Endodermal cell (in vitro differentiated cells): ENCODE results near the gene ZC3H10. TPM values are rescaled to one million over a fixed set of nuclear protein-coding genes. Genes with fewer than 3 reads are reported as not detected.
A peak's percentile ranks its signal among the peaks of the same experiment; 100 is the strongest.

ENCODE experiments used
- DNase-seq: peaks from one replicate; pipeline ENCODE4 v3.0.0-alpha.2; 2017
- H3K27ac ChIP-seq: 2 replicates; pipeline ENCODE4 v1.5.1; 2013; ENCODE audit warnings: mild to moderate bottlenecking, low read depth, low read length, moderate library complexity
- H3K27me3 ChIP-seq: 2 replicates; pipeline ENCODE4 v1.6.1; 2013; ENCODE audit warnings: mild to moderate bottlenecking, low read length, moderate library complexity; ENCODE audit not compliant: insufficient read depth, control insufficient read depth, poor library complexity, severe bottlenecking
- H3K36me3 ChIP-seq: 2 replicates; pipeline ENCODE4 v1.7.0; 2013; ENCODE audit warnings: mild to moderate bottlenecking, low read length, moderate library complexity; ENCODE audit not compliant: control insufficient read depth, insufficient read depth
- H3K4me1 ChIP-seq: one replicate; pipeline ENCODE4 v1.7.0; 2013; ENCODE audit warnings: low read length; ENCODE audit not compliant: control insufficient read depth, insufficient read depth
- H3K4me3 ChIP-seq: 2 replicates; pipeline ENCODE4 v1.5.1; 2013; ENCODE audit warnings: mild to moderate bottlenecking, low read length, moderate library complexity
- H3K9ac ChIP-seq: 2 replicates; pipeline ENCODE4 v1.6.1; 2013; ENCODE audit warnings: mild to moderate bottlenecking, low read length, moderate library complexity; ENCODE audit not compliant: poor library complexity, severe bottlenecking; ENCODE audit errors: extremely low read depth
- H3K9me3 ChIP-seq: 2 replicates; pipeline ENCODE4 v1.6.1; 2013; ENCODE audit warnings: mild to moderate bottlenecking, low read length, moderate library complexity; ENCODE audit not compliant: control insufficient read depth
- H3K27ac Mint-ChIP-seq: 2 replicates; pipeline ENCODE4 v1.8.0; 2020; ENCODE audit warnings: mixed read lengths
- H3K27me3 Mint-ChIP-seq: 2 replicates; pipeline ENCODE4 v1.8.0; 2021; ENCODE audit warnings: mild to moderate bottlenecking, mixed read lengths; ENCODE audit not compliant: insufficient read depth
- H3K36me3 Mint-ChIP-seq: 2 replicates; pipeline ENCODE4 v1.8.0; 2020; ENCODE audit warnings: low read depth, mixed read lengths
- H3K4me1 Mint-ChIP-seq: 2 replicates; pipeline ENCODE4 v1.8.0; 2020; ENCODE audit warnings: mixed read lengths
- H3K4me3 Mint-ChIP-seq: 2 replicates; pipeline ENCODE4 v1.8.0; 2020; ENCODE audit warnings: mild to moderate bottlenecking, moderate library complexity, mixed read lengths
- H3K9me3 Mint-ChIP-seq: 2 replicates; pipeline ENCODE4 v1.8.0; 2020; ENCODE audit warnings: mild to moderate bottlenecking, mixed read lengths
- CTCF ChIP-seq: fragments of 200-600 bp; sonication (generic); conservative IDR thresholded peaks from 2 replicates; pipeline ENCODE4 v1.5.0; 2021; ENCODE audit warnings: antibody characterized with exemption, mild to moderate bottlenecking
- WGBS, 2 experiments: methylation state at CpG; one replicate each; pipeline versions ENCODE4 v1.1.5 to v1.1.7; 2013; ENCODE audit warnings: missing lambda C conversion rate in 2 of 2, mixed read lengths in 1 of 2; ENCODE audit not compliant: insufficient coverage in 1 of 2, insufficient read length in 1 of 2; 5-methylcytosine and 5-hydroxymethylcytosine counted together
- total RNA-seq, 2 donors: library from RNA; stranded (reverse); fragmentation: NEBNext Ultra II Directional in 1 of 2; extraction: Animal tissue kit (Norgen Biotek cat#: 25700) in 1 of 2; gene quantifications; 2 replicates in 1 of 2; 3 replicates in 1 of 2; pipeline ENCODE4 v1.2.1, GENCODE V29; 2021

Gene ZC3H10
- total RNA-seq, 2 donors from 2014 or later: 7.9 to 9.1 TPM

GRCh38 chr12:56128670-56129205 is 10.7 kb downstream of the ZC3H10 start:
- peak overlapping the region; percentile 94 for H3K4me3 ChIP-seq
- Mint-ChIP-seq H3K27me3 (no peaks in the 10 kb centered on the region), H3K4me1 (peaks cover 31% of the 10 kb centered on the region), H3K27ac (peak overlapping the region; percentile 98), H3K36me3 (peaks cover 37% of the 10 kb centered on the region), H3K9me3 (no peaks in the 10 kb centered on the region), H3K4me3 (peak overlapping the region; percentile 89)
- no peak for TF ChIP-seq CTCF
- peak overlapping the region; percentile 78 for H3K9ac ChIP-seq
- H3K27ac ChIP-seq: no peak overlapping the region
- peaks cover 9% of the 10 kb centered on the region for H3K9me3 ChIP-seq
- H3K4me1 ChIP-seq: peaks cover 5% of the 10 kb centered on the region
- H3K27me3 ChIP-seq: no peaks in the 10 kb centered on the region
- peaks cover 35% of the 10 kb centered on the region for H3K36me3 ChIP-seq
- DNase-seq: no peak
- WGBS, 2 experiments: 0% methylated on average over 10 to 20 of the region's 20 CpGs

GRCh38 chr12:56129206-56129941 is 11.3 kb downstream of the ZC3H10 start:
- Histone ChIP-seq H3K4me1 (peaks cover 5% of the 10 kb centered on the region), H3K9ac (peak overlapping the region; percentile 78), H3K27me3 (no peaks in the 10 kb centered on the region), H3K36me3 (peaks cover 41% of the 10 kb centered on the region), H3K4me3 (peak overlapping the region; percentile 94), H3K9me3 (peaks cover 9% of the 10 kb centered on the region), H3K27ac (no peak overlapping the region)
- TF ChIP-seq CTCF: no peak
- no peaks in the 10 kb centered on the region for H3K9me3 Mint-ChIP-seq
- H3K4me1 Mint-ChIP-seq: peaks cover 24% of the 10 kb centered on the region
- no peaks in the 10 kb centered on the region for H3K27me3 Mint-ChIP-seq
- WGBS, 2 experiments: 2 to 4% methylated on average over 16 to 29 of the region's 29 CpGs
- H3K36me3 Mint-ChIP-seq: peaks cover 43% of the 10 kb centered on the region
- peak overlapping the region; percentile 98 for H3K27ac Mint-ChIP-seq
- peak; percentile 87 for DNase-seq
- peak overlapping the region; percentile 89 for H3K4me3 Mint-ChIP-seq

GRCh38 chr12:56129942-56130495 is 12.0 kb downstream of the ZC3H10 start:
- H3K9me3 Mint-ChIP-seq: no peaks in the 10 kb centered on the region
- Histone ChIP-seq H3K36me3 (peaks cover 46% of the 10 kb centered on the region), H3K9me3 (peaks cover 9% of the 10 kb centered on the region), H3K4me3 (peak overlapping the region; percentile 94), H3K27me3 (no peaks in the 10 kb centered on the region), H3K27ac (no peak overlapping the region), H3K4me1 (peaks cover 5% of the 10 kb centered on the region), H3K9ac (no peak overlapping the region)
- DNase-seq: no peak
- H3K4me1 Mint-ChIP-seq: peaks cover 22% of the 10 kb centered on the region
- peaks cover 44% of the 10 kb centered on the region for H3K36me3 Mint-ChIP-seq
- whole genome bisulfite sequencing, 2 experiments: 80 to 86% methylated on average over 17 to 22 of the region's 22 CpGs
- TF ChIP-seq CTCF: no peak
- no peaks in the 10 kb centered on the region for H3K27me3 Mint-ChIP-seq
- H3K4me3 Mint-ChIP-seq: peak overlapping the region; percentile 89
- no peak overlapping the region for H3K27ac Mint-ChIP-seq
